GM21529 (cell line): Measurements from ENCODE around the gene MED9.

ENCODE experiments used
- ATAC-seq: cut with Tn5 transposase; IDR thresholded peaks from one replicate; pipeline ENCODE4 v1.9.1; 2021; ENCODE audit not compliant: unreplicated experiment

Gene MED9

DNA sequence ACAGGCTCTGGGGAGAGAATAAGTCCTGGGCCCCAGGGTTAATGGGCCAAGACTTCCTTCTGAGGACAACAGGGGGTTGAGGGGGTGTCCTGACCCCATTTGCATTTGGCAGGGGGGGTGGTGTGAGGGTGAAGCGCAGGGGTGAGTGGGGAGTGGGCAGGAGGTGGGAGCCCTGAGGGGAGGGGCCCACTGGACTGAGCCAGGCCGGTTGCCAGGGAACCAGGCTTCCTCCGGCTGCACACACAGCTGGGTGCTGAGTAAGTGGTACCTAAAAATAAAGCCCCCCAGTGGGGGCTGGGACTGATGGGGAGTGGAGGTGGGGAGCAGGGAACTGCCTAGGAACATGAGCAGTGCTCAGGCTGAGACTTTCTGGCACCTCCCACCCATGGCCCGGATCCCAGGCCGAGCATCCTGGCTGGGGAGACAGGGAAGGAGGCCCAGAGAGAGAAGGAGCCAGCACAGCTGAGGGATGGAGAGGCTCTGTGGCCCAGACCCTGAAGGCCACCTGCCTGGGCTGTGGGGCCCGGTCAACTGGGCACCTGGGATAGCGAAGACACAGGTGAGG, 26.8 kb downstream of the MED9 start:
- ATAC-seq = no peak

DNA sequence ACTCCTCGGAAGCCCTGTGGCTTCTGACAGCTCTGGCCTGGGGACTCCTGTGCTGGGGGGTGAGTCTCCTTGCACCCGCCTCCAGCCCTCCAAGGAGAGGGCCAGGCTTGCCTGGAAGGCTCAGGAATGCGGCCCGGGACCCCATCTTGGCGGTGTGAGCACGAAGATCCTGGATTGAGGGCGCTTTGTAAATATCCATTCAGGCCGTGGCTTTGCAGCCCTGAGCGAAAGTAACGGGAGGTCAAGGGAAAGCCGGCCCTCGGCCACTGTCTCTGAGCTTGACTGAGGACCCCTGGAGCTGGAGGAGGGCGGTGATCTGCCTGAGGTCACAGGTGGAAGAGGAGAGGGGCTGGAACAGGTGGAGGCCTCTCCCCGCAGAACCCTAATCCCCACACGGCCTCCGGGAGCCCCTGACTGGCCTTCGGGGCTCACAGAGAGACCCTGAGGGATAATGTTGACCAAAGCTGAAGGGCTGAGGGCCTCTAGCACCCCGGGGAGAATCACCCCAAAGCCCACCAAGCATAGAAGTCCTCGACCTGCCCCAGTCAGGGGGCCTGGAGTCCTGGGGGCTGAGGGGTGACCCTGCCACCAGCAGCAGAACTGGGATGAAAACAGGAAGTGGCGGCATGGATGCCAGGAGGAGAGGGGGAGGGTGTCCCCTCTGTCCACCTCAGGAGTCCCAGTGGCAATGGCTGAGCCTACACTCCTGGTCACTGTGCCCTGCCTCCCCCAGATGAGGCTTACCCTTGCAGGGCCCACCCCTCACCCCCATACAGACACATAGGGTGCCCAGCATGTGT, 27.7 kb downstream of the MED9 start:
- ATAC-seq = no peak

DNA sequence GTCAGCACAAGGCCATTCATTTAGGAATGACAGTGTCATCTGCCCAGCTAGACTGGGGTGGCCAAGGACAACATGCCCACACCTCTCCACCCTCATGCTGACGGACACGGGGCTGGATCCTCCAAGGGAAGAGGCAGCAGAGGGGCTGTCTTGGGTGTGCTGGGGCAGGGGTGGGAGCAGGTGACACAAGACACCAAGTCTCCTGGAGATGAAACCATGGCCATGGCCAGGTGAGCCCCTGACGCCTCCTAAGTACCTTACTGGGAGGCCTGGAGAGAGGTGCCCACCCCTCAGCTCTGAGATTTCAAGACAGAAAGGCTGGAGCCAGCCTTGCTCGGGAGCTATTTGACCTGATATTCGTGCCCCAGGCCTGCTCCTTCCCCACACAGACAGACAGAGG, 28.4 kb downstream of the MED9 start:
- ATAC-seq = no peak

DNA sequence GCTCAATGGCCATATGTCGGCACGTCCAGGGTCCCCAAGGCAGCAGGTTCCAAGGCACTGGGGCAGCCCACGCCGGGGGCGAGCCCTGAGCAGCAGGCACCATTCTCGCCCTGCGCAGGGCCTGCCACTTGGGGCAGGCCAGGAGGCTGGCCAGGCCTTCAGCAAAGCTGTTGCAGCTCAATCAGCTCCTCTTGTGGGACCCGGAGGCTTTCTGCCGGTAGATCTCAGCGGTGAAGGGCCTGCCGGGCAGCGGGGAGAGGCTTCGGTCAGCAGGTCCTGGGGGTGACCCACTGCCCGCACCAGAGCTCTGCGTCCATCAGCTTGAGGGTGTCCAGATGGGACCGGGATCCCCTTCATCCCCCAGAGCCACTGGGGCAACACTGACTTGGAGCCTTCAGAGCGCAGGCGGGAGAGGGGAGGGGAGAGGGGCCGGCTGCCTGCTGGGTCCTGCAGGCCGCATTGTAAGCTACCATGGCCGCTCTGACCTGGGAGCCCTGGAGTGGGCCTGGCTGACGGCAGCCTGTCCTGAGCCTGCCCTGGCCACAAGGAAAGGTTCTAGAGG, 28.9 kb downstream of the MED9 start:
- no peak for ATAC-seq

DNA sequence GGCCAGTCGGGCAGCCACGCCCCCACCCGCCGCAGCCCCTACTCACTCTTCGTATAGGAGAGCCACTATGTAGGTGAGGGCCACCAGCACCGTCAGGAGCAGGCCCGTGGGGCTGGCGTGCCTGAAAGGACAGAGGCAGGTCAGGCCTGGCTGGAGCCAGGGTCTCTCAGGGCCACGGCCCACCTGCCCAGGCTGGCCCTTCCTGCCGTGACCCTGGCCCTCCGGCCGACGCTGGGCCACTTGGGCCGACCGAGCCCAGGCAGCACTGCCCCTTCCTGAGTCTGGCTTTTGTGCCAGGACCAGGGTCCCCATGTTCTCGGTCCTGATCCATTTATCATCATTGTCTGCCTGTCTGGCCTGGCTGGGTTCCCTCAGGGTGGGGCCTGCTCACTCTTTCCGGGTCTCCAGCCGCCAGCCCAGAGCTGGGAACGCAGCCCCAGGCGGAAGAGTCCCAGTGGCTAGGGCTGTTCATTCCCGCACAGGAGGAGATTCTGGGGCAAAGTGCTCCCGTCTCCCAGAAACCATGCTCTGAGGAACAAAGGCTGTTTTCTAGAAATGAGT, 29.5 kb downstream of the MED9 start:
- no peak for ATAC-seq

DNA sequence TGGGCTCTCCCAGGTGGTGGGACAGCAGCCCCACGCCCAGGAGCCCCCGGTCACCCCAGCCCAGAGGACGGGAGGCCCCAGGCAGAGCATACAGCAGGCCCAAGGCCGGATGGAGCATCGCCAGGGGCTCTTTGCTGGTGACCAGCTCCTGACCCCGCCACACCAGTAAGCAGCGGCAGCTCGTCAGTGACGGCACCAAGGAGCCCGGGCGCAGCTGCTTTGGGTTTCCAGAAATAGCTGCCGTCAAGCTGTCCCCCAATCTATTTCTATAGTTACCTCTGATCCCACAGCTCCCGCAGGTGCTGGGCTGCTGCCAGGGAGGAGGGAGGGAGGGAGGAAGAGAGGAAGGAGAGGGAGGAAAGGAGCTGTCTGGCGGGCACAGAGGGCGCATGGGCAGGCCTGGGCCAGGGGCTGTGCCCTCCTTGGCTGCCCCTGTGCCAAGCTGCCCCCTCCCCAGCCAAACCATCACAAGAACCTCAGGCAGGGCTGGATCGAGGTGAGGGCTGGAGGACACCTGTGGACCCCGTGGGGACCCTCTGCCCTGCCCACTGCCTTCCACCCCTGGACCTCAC, 30.2 kb downstream of the MED9 start:
- no peak for ATAC-seq

DNA sequence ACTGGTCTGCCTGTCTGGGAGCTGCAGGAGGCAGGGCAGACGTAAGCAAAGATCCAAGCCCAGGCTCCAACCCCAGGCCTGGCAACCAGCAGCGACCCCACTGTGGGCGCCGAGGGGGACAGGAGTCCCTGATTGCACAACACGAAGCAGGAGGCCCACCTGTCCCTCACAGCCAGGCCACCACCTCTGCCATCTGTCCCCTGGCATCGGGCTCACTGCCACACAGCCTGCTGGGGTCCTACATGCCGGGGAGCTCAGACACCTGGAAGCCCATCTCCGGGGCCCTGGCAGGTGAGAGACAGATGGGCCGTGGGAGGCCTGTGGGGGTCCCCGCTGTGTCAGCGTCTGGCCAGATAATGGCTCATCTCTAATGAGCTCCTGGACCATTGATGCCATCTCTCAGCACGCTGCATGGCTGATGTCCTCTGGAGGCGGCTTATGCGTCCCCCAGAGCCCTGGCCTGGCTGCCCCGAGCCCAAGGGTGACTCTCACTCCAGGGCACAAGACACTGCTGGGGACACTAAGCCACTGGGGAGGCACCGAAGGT, 30.7 kb downstream of the MED9 start:
- no peak for ATAC-seq

DNA sequence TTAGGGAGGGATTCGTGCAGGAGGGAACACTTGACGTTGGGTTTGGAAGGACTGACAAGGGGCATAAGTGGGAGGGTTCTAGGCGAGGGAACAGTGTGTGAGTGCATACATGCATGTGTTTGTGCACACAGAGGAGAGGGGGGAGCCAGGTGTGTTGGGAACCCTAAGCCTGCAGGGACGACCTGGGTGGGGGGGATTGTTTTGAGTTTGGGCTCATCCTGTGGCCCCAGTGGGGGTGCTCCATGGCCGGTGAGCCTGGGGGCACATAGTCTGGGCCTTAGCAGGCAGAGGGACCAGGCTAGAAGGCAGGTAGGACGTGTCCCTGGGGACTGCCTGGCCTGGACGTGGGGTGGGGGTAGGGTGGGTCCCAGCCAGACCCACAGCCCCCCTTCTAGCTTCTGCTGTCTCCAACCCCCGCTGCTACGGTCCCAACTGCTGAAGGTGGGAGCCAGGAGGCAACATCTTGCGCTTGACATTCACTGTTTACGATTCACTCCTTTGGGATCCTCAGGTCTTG, 31.3 kb downstream of the MED9 start:
- ATAC-seq = no peak

DNA sequence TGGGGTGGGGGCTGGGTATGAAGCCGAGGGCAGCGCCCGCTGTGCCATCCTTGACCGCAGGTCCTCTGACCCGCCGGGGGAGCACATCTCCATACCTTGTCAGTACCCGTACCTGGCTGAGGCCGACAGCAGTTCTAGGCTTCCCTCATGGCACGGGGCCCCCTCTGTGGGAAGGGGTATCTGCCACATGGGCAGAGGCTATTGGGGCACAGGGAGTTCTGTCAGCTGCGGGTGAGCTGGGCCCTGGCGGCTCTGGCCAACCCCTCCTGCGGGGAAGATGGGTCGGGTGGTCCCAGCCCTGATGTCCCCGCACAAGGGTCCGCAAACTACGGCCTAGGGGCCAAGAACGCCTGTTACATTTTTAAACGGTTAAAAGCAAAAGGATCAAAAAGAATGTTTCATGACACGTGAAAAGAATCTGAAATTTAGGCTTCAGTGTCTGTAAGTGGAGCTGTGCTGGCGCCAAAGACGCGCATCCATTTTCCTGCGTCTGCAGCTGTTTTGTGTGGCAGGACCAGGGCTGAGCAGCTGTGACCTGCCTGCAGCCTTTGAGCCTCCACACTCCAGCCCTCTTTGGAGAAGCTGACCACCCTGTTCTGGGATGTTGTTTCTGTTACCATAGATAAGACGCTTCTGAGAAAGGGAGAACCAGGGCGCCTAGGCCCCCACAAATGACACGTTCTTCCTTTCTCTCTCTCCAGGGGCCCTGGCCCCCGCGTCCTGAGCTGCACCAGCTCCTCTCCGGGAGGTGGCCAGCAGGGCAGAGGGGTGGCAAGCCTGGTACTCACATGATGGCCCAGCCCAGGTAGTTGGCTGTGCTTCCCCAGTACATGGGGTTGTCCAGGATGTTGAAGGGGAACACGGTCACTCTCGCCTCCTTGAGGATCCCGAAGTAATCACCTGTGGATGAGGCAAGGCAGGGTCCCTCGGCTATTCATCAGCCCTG, 32.1 kb downstream of the MED9 start:
- no peak for ATAC-seq

DNA sequence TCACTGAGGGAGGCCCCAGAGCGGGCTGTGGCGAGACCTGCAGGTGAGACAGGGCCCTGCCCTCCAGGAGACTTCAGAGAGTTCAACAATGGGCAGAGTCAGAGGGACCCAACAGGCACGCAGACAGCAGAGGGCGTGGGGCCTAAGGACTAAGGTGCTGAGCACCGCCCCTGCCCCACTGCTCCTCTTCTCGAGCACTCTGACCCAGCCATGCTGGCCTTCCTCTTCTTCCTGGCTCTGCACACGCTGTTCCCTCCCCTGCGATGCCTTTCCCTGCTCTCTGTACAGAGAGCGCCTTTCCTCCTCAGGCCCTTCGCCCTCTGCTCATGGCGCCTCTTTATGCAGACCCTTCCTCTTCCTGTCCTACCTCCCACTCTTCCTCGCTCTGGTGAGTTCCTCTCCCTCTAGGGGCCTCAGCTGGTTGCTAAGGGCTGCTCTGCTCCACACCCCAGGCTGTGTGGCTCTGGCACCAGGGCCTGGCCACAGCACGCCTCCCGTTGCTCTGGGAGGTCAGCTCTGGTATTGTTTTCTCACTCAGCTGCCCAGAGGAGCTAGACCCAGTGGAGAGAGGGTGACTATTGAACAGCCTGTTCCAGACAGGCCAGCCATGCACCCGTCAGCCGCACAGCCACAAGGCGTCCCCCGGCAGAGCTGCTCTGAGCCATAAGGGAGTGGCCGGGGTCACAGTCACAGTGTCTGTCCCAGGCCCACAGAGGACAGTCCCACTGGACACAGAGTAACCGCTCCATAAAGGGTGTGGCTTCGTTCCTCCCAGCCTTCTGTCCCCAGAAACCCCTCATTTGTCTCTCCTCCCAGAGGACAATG, 33.0 kb downstream of the MED9 start:
- no peak for ATAC-seq

DNA sequence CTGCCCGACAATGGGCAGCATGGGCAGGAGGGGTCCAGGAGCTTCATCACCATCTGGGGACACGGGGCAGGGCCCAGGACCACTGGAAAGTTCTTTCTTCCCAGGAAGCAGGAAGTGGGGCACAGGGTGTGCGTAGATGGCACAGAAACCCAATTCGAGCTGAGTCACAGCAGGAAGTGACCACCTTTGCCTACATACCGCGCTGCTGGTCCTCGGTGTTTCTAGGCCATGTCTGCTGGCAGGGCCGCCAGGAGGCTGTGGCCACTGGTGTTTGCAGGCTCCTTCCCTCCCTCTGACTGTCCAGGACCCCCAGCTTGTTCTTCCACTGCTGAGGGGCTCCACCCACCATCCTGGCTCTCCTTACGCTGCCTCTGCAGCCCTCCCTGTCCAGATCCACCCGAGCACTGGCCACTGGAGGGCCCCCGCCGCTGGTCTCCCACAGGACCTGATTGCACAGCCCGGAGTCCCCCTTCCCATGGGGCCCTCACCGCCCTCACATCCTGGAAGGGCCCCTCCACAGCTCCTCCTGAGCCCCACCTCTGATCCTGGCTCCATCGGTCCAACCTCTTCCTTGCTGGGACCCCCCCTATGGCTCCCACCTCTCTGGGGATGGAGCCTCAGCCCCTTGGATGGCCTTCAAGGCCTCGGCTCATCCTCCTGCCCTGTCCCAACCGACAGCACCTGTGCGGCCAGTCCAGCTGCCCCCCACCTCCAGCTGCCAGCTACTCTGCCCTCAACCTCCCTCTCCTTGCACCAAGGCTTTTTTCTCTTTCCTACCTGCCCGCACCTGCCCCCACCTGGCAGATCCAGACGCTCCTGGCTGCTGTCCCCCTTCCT, 33.9 kb downstream of the MED9 start:
- ATAC-seq = no peak

DNA sequence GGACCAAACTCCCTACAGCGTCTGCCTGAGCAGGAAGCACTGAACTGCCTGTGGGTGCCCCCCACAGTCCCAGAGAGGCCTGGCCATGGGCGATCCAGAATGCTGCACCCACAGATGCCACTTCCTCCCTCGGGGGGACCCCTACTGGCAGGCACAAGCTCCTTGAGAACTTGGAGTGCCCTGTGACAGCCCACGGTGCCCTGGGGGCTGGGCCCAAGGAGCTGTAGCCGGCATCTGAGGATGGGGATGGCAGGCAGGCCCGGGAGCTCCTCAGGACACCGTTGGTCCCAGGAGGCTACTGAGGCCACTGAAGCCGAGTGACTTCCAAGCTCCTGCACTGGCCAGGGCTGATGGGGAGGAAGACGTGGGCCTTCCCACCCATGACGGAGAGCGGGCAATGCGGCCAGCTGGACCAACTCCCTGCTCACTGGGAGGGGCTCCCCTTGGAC, 34.5 kb downstream of the MED9 start:
- ATAC-seq = no peak

DNA sequence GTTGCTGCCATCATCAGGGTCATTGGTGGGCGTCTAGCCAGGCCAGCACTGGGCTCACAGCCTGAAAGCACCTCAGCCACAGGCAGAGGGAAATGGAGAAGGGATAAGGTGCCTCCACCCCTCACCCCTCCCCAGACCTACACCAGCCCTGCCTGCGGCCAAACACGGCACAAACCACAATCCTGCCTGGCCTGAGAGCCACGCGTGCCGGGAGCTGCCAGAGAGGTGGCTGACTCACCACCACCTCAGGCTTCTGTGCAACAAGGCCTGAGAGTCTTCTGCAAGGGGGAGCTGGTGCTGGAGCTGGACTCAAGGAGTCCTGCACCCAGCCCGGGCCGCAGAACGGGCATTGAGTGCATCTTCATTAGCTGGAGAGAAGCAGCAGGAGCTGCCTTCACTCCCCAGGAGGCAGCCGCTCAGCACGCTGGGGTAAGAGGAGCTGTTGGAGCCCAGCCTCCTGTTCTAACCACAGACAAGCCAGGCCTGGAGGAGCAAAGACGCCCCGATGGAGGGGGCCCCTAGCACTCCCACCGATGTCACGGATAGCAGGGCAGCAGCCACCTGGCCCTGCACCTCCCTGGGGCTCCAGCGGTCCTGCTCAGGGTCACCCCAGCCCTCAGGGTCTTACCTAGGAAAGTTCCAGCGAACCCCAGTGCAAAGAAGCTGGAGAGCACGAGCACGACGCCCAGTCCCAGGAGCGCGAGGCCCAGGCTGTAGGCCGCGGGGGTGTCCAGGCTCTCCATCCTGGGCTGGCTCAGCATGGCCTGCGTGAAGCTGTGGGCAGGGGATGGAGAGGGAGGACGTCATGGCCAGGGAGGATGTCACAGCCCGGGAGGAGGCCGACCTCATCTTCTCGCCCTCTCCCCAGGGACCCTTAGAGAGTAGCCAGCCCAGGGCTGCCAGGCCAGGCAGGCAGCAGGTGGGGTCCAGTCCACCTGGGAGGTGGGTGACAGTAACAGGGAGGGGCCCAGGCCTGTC, 35.4 kb downstream of the MED9 start:
- no peak for ATAC-seq

DNA sequence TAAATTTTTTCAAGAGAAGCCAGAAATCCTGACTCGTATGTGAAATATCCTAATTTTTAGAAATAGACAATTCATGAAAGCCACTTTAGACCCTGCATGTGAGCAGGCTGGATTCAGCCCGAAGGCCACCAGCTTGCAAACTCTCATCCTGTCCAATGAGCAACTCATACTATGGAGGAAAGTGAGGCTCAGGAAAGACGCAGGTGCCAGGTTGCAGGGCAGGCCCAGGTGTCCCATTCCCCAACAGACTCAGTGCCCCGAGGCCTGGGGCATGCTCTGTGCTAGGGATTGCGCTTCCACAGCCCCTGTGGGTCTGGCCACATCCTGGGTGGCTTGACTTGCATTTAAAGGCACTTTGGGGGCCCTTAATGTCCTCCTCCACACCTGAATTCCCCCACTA, 36.1 kb downstream of the MED9 start:
- no peak for ATAC-seq

DNA sequence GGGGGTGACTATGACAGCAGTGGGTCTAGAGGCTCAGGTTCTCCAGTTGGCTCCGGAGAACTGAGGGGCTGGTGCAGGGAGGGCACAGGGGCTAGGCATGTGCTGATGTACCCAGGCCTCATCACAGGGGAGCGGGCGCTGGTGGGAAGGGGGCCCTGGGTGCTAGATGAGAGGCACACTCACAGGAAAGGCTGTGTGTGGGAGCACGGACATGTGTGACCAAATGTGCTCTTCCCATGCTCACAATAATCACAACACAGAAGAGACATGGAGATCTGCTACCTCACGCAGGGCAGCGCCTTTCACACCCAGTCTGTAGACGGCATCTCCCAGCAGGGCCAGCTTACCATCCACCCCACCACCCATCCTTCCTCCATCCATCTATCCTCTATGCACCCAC, 36.8 kb downstream of the MED9 start:
- ATAC-seq = no peak

DNA sequence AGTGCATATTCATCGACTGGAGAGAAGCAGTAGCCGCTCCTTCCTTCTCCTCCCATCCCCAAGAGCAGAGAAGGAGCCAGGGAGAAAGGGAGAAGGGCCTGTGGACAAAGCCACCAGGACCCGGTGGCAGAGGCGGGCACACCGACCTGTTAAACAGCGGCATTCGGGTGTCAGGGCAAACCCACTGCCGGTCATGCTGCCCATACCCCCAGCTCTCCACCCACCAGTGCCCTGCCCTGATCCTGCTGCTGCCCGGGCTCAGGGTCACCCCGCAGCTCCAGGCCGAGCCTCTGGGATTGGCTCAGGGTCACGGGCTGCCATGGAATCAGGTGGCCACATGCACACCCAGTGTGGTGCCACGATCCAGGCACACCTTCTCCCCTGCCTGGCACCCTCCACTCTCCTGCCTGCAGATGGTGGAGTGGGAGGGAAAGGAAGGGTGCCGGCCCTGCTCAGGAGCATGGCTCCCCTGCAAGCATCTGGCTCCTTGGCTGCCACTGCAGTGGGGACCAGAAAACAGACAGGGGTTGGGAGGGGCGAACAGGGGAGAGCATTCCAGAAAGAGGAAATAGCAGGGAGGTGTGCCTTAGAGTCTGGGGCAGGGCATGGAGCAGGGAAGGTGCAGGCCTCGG, 37.7 kb downstream of the MED9 start:
- no peak for ATAC-seq
